NT2/D1 (cell line): Measurements from ENCODE around the gene GSE1.

Experiments
- DNase-seq: peaks from one replicate; pipeline ENCODE4 v3.0.0-alpha.2; 2011; ENCODE audit warnings: low read depth, low spot score
- H3K27me3 ChIP-seq: 2 replicates; pipeline ENCODE4 v1.6.0; 2011; ENCODE audit warnings: mild to moderate bottlenecking; ENCODE audit not compliant: insufficient read length, insufficient read depth
- H3K36me3 ChIP-seq: 2 replicates; pipeline ENCODE4 v1.6.1; 2011; ENCODE audit warnings: mild to moderate bottlenecking, low read length, mixed read lengths; ENCODE audit not compliant: insufficient read depth, insufficient read length
- H3K4me1 ChIP-seq: 2 replicates; pipeline ENCODE4 v1.5.1; 2011; ENCODE audit not compliant: insufficient read depth, insufficient read length
- H3K4me3 ChIP-seq: 2 replicates; pipeline ENCODE4 v1.5.1; 2011; ENCODE audit warnings: low read depth; ENCODE audit not compliant: insufficient read length
- H3K9ac ChIP-seq: 2 replicates; pipeline ENCODE4 v1.6.0; 2011; ENCODE audit warnings: low read depth; ENCODE audit not compliant: insufficient read length
- H3K9me3 ChIP-seq: 2 replicates; pipeline ENCODE4 v1.5.1; 2011; ENCODE audit warnings: mild to moderate bottlenecking, low read length; ENCODE audit not compliant: insufficient read depth
- SUZ12 ChIP-seq: IDR thresholded peaks from 2 replicates; pipeline ENCODE4 v1.6.1; 2011; ENCODE audit not compliant: insufficient read length, insufficient read depth; ENCODE audit errors: extremely low read depth
- YY1 ChIP-seq: IDR thresholded peaks from 2 replicates; pipeline ENCODE4 v1.6.1; 2011; ENCODE audit not compliant: insufficient read length, insufficient read depth
- ZNF274 ChIP-seq: IDR thresholded peaks from 2 replicates; pipeline ENCODE4 v1.6.1; 2011; ENCODE audit warnings: mild to moderate bottlenecking, low read depth, low read length

Gene GSE1

GRCh38 chr16:85718682-85719081 lies 105.6 kb downstream of the GSE1 start:
- Histone ChIP-seq H3K9me3 (no peaks in the 10 kb centered on the region), H3K4me3 (no peak overlapping the region), H3K36me3 (no peaks in the 10 kb centered on the region), H3K9ac (no peak overlapping the region), H3K27me3 (peaks cover 26% of the 10 kb centered on the region), H3K4me1 (peaks cover 31% of the 10 kb centered on the region)
- TF ChIP-seq YY1, result no peak
- no peak for TF ChIP-seq ZNF274
- TF ChIP-seq SUZ12, result no peak
- DNase-seq, result no peak

DNA sequence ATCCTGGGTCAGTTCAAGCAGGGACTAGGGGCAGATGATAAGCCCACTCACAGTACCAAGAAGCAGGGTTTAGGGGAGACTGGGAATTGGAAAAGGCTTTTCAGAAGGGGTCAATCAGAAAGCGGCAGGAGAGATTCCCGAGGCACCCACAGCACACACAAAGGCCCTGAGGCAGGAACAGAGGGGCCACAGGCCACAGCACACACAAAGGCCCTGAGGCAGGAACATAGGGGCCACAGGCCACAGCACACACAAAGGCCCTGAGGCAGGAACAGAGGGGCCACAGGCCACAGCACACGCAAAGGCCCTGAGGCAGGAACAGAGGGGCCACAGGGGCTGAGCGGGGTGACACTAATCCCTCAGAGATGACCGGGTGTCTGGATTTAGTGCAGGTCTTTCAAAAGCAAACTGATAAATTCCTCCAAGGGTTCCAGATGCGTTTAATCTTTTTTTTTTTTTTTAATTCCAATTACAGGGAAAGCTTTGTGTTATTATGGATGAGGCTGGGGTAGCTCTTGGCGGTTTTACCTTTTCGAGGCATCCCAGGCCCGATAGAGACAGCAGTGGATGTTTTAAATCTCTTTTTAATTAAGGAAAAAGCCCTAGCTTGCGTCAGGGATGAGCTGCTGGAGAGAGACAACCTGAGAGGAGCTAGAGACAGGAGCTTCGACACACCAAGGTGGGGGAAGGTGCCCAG lies 106.6 kb downstream of the GSE1 start:
- no peak for DNase-seq
- peaks cover 26% of the 10 kb centered on the region for H3K27me3 ChIP-seq
- no peak overlapping the region for H3K4me3 ChIP-seq
- H3K4me1 ChIP-seq, result peaks cover 31% of the 10 kb centered on the region
- H3K36me3 ChIP-seq, result no peaks in the 10 kb centered on the region
- H3K9ac ChIP-seq, result no peak overlapping the region
- H3K9me3 ChIP-seq, result no peaks in the 10 kb centered on the region
- TF ChIP-seq SUZ12 (no peak), YY1 (no peak), ZNF274 (no peak)

GRCh38 chr16:85720302-85720637 lies 107.1 kb downstream of the GSE1 start:
- Histone ChIP-seq H3K9me3 (no peaks in the 10 kb centered on the region), H3K9ac (no peak overlapping the region), H3K36me3 (no peaks in the 10 kb centered on the region), H3K4me1 (peaks cover 28% of the 10 kb centered on the region), H3K4me3 (no peak overlapping the region), H3K27me3 (peaks cover 23% of the 10 kb centered on the region)
- DNase-seq, result no peak
- TF ChIP-seq YY1 (no peak), SUZ12 (no peak), ZNF274 (no peak)

GRCh38 chr16:85722128-85722893 lies 109.2 kb downstream of the GSE1 start:
- H3K27me3 ChIP-seq, result peaks cover 10% of the 10 kb centered on the region
- TF ChIP-seq SUZ12 (no peak), YY1 (no peak), ZNF274 (no peak)
- no peaks in the 10 kb centered on the region for H3K9me3 ChIP-seq
- H3K36me3 ChIP-seq, result peaks cover 7% of the 10 kb centered on the region
- H3K4me1 ChIP-seq, result peaks cover 12% of the 10 kb centered on the region
- no peak for DNase-seq
- H3K4me3 ChIP-seq, result no peak overlapping the region
- peak overlapping the region; percentile 37 for H3K9ac ChIP-seq

- Histone ChIP-seq H3K9ac (no peak overlapping the region), H3K4me3 (no peak overlapping the region), H3K27me3 (peaks cover 7% of the 10 kb centered on the region), H3K36me3 (peaks cover 7% of the 10 kb centered on the region), H3K9me3 (no peaks in the 10 kb centered on the region), H3K4me1 (peaks cover 6% of the 10 kb centered on the region)
- no peak for DNase-seq
- TF ChIP-seq ZNF274 (no peak), YY1 (no peak), SUZ12 (no peak)
Measured at GRCh38 chr16:85724126-85724879, 111.2 kb downstream of the GSE1 start.

GRCh38 chr16:85724936-85725335 lies 111.8 kb downstream of the GSE1 start:
- TF ChIP-seq SUZ12 (no peak), ZNF274 (no peak), YY1 (no peak)
- Histone ChIP-seq H3K9me3 (no peaks in the 10 kb centered on the region), H3K27me3 (peaks cover 7% of the 10 kb centered on the region), H3K4me3 (no peak overlapping the region), H3K36me3 (peaks cover 7% of the 10 kb centered on the region), H3K4me1 (peaks cover 6% of the 10 kb centered on the region), H3K9ac (peak overlapping the region; percentile 11)
- DNase-seq, result no peak
